Fibroblast of skin of left quadriceps (primary cell): Measurements from ENCODE around the gene NR2F1-AS1.

Source experiments
- DNase-seq, 2 experiments: peaks; one replicate each; pipeline ENCODE4 v3.0.0-alpha.2; 2013; ENCODE audit warnings: low read depth in 2 of 2

Gene NR2F1-AS1

DNA sequence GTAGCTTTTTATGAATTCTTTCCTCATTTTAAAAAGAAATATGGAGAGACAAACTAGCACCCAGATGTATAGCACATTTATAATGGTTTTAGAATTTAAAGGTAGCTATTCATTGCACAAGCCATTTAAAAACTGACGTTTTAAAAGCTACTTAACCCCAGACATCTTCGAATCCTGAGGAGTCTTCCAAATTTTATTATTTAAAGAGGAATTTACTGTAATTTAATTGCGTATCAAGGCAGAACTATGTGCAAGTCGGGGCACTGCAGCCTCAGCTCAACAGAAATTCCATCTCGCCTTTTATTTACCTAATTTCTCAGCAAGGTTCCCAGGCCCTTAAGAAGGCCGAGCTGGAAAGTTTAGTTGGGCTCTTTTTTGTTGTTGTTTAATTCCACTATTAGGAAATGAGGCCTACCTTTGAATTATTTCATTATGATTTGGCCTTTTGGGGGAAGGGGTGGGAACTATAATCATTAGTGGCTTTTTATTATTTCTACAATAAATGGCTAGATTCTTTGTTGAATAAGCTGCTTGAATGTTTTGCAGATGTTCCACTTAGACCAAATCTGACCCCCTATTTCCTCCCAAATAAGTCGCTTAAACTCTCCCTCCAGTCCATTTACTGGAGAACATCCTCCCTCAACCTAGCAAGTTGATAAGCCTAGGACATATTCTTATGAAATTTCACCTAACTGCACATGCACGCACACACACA is 22.2 kb upstream of the NR2F1-AS1 start:
- DNase-seq, result no peak

DNA sequence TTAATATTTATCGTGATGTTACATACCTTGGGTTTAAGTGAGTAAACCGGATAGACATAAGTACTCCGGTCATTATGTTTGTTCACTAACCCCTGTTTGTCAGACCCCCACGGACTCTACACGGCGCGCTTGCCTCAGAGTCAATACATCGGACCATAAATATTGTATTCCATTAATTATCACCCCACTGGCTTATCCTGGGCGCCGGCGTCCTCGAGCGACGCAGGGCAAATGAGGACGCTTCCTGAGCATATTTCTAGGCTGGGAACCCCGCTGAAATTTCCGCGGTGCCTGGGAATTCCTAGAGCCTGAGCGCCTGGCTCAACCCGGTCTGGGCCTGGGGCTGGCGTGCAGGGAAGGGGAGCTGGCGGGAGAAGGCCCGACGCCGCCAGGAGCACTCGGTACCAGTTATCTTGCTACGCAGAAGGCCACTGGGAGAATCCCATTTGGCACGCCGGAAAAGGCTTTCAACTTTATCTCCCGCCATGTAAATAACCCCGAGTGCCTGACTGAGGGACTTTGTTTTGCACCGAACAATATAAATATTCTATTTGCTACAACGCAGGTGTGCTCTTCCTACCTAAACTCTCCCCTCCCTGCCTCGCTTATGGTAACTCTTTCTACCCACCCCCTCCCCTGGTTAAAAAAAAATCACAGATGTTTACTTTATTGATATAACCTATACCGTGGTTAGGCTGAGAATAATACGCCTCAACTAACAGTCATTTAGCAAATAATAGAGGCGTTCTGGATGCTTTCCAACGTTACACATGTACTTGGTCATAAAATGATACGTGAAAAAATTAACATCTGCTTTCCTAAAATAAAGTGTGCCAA is 21.4 kb upstream of the NR2F1-AS1 start:
- no peak for DNase-seq

GRCh38 chr5:93601802-93602155 is 20.8 kb upstream of the NR2F1-AS1 start:
- DNase-seq, result no peak

GRCh38 chr5:93601071-93601801 is 20.2 kb upstream of the NR2F1-AS1 start:
- peak in 1 of 2 experiments; percentile 33 for DNase-seq

GRCh38 chr5:93600409-93601070 is 19.5 kb upstream of the NR2F1-AS1 start:
- no peak for DNase-seq

GRCh38 chr5:93599399-93600120 is 18.5 kb upstream of the NR2F1-AS1 start:
- DNase-seq, result no peak

GRCh38 chr5:93599001-93599379 is 18.0 kb upstream of the NR2F1-AS1 start:
- DNase-seq, result no peak

GRCh38 chr5:93598091-93599000 is 17.3 kb upstream of the NR2F1-AS1 start:
- no peak for DNase-seq

DNA sequence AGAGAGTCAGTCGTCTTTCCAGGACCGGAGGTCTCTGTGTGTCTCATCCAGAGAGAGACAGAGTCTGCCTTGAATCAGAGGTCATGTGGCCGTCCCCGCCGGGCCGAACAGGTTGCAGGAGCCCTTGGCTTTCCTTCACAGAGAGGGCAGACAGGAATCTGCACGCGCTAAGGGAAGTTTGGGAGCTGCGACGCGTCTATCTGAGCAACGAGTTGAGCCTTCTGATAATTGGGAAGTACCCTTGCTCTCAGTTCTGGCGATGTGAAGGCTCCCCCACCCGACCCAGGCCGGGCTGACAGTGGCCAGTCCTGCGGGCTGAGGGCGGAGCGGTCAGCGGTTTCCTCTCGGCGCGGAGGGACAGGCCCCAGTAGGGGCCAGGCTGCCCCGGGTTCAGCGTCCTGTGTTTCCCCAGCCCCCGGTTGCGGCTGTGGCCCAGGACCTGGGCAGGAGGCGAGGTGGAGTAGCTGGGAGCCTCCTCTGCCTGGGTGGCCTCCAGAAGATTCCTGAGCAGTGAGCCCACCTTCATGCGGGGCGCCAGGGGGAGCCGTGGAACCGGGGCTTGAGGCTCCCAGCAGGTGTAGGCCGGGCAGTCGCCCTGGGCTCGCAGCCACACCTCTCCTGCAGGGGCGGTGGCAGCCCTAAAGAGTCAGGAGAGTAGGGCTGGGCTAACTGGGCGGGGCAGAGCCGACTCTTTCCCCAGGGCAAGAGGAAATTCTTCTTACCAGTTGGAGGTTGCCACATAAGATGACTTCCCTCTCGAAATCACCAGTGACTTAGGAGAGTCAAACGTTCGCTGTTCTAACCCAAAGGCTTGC is 15.9 kb upstream of the NR2F1-AS1 start:
- DNase-seq, result no peak

DNA sequence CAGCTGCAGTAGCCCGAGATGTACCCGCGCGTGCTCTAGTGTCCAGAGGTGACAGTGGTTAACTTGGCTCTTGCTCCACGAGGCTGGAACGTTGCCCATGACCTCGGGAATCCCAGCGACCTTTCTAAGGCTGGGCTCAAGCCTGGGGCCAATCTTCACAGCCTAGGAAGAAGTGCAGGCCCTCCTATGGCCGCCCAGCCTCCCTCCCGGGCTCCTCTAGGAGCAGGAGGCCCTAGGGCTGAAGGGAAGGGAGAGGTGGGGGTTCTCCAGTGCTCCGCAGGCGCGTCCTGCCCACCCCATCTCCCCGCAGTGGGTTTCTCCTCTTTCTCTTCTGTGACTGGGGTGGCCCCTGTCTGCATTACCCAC is 15.3 kb upstream of the NR2F1-AS1 start:
- no peak for DNase-seq

GRCh38 chr5:93595420-93596147 is 14.6 kb upstream of the NR2F1-AS1 start:
- no peak for DNase-seq

DNA sequence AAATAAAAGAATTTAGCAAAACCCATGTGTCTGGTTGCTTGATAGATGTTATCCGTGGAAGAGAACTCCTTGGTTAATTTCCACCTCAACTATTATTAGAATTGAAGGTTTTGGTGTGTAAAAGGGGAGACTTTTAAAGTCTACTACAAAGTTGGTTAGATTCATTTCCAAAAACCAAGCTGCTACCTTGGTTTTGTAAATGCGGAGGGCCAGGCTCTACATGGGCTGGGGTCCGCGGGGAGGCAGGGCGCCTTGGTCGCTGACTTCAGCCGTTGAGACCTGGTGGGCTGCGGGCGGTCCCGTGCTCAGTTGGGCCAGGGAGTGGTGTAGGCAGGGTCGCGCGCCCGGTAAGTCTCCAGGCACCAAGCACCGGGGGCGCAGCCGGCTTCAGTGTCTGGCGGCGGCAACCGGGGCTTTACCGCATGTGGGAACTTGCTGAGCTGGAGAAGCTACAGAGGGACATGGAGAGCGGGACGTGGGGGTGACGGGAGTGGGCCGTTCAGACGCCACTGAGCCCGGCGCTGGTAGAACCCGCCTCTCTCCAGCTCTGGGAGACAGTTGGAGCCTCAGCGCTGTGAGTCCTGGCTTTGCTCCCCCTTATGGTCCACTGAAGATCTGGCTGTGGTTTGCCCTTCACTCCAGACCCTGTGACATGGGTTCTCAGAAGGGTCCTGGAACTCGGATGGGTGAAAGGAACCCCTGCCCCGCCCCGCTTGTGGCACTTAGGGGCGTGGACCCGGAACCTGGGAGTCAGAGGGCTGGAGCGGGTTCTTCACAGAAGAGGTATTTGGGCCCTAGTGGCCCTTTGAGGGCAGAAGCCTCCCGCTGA is 13.8 kb upstream of the NR2F1-AS1 start:
- no peak for DNase-seq

- no peak for DNase-seq
Measured at GRCh38 chr5:93593476-93594131, 12.6 kb upstream of the NR2F1-AS1 start.

GRCh38 chr5:93592883-93593282 is 11.9 kb upstream of the NR2F1-AS1 start:
- DNase-seq, result no peak

DNA sequence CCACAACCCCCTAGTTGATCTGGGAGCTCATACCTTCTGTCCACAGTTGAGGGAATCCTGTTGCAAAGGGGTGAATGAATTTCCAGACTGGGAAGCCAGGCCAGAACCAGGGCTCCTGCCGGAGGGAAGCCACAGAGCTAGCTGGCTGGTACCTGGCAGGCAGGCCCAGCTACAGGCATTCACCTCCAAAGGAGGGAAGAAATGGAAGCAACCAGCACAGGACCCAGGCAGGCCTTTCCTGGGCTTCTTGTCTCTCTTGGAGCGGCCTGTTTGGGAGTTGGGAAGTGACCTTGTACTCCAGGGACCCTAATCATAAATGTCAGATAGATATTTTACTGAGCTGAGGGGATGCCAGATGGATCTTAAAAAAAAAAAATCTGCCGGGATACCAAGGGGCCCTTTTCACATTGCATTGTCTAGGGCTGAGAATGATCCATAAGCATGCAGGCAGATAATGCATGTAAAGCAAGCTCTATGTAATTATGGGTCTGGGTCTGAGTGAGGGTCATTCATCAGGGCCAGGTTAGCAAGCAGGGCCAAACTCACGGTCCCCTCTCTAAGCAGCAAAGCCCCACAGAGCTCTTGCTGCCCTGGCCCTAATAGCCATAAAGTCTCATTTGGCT is 10.4 kb upstream of the NR2F1-AS1 start:
- DNase-seq, result no peak

- DNase-seq, result no peak
Measured at GRCh38 chr5:93590493-93590892, 9.5 kb upstream of the NR2F1-AS1 start.

DNA sequence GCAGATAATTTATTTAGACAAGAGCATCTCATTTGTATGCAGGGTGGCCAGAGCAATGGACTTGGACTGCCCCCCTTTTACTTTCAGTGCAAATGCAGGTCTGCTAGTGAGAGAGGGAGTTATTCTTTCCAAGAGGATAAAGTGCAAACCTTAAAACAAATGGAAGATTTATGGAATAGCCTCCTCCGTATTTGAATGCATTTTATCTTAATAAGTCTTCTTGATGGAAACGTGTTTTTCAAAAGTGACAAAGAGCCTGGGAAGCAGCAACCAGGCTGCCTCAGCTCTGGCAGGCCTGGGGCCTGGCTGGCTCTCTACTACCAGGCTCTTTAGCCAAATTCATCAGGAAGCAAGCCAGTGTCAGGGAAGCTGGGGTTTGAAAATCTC is 8.8 kb upstream of the NR2F1-AS1 start:
- no peak for DNase-seq
